Stimulated activated CD4-positive, alpha-beta T cell treated with anti-CD3 and anti-CD28 coated beads, Interleukin-4, amount 100 ng/mL, for 1 hour (primary cell): ENCODE data around the gene ZBTB40.

Source experiments
- DNase-seq: peaks from one replicate; pipeline ENCODE4 v3.0.0-alpha.2; 2020

ZBTB40 gene

DNA sequence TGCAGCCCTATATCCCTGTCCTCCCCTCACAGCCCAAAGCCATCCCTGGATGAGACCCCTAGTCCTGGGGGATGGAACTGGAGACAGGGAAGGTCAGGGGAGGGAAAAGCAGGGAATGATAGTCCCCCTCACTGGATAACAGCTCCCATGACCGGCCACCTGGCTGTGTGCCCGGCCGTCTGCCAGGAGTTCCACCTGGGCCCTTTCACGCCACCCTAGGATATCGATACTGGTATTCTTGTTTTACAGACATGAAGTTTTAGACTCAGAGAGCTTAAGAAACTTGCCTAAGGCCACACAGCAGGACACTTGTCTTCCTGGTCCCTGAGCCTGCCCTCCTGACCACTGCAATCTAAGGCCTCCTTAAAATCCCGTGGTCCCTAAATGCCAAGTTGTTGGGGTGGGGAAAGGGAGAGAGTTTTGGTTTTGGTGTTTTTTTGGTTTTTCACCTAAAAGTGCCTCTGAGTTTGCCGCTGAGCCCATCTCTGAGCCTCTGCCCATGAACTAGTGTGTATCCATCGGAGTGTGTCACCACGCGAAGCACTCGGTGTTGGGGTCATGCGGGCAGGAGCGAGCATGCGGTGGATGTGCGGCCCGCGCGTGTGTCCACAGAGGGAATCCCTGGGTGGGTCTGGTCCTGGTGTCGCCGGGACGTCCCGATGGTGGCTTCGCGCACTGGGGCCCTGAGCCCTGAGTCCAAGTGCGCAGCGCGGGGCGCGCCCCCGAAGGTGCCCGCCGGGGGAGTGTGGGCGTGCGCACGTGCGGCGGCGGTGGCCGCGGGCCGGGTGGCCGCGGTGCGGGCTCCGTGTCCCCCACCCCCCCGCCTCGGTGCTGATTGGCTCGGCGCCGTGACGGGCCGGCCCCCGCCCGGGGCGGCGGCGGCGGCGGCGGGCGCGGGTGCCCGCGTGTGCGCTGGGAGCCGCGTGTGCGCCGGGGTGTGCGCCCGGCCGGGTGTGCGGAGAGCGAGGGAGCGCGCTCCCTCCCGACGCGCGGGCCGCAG is 111.2 kb downstream of the ZBTB40 start, which contains the start of gene EPHA8:
EPHA8 (plus strand) TSS at position 906 of the 1,000 bp plus-strand sequence. CDS start 147 bp downstream, outside the sequence.
- DNase-seq = no peak

DNA sequence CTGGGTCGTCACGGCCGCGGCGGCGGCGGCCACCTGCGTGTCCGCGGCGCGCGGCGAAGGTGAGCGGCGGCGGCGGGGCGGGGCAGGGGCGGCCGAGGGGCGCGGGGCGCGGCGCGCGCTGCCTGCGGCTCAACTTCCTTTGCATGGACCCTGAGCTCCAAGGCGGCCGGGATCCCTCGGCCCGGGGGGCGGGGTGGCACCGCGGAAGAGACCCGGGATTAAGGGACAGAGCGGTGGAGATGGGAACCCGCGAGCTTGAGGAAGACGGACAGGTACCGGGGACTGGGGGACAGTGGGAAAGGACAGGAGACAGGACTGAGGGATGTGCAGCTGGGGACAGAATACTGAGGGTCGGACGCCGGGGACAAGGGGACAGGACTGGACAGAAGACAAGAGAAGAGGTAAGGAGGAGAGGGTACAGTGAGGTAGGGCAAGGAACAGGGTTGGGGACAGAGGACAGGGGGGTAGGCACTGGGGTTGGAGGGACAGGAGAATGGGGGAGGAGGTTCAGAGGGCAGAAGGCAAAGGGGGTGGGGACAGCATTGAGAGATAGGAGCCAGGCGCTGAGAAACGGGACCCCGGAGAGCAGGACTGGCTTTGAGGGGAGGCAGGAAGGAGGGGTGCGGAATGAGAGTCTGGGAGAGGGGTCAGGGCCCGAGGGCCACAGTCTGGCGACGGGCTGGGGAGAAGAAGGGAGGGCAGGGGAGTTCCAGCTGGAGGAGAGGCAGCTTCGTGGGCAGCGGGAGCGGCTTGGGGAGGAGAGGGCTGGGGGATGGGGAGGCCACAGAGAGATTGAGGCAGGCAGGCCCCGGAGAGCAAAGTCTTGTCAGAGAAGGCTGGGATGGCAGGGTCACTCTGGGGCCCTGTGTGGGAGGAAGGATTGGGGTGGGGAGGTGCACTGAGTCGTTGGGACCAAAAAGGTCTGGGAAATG is 112.3 kb downstream of the ZBTB40 start:
- DNase-seq = no peak

DNA sequence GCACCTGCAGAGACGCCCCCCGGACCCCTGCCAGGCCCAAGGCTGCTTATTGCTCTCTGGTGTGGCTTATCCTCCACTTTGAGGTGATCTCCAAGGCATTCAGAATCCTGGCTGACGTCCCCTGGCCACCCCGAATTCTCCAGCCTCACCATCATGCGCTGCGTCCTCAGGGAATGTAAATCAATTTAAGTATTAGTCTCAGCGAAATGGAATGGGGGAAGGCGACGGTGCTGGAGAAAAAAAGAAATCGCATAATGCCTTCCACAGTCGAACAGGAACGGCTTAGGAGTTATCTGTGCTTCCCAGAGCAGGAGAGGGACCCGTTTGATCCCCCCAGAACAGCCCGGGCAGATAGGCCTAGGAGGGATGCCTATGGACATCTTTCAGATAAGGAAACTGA is 114.5 kb downstream of the ZBTB40 start:
- DNase-seq = no peak

DNA sequence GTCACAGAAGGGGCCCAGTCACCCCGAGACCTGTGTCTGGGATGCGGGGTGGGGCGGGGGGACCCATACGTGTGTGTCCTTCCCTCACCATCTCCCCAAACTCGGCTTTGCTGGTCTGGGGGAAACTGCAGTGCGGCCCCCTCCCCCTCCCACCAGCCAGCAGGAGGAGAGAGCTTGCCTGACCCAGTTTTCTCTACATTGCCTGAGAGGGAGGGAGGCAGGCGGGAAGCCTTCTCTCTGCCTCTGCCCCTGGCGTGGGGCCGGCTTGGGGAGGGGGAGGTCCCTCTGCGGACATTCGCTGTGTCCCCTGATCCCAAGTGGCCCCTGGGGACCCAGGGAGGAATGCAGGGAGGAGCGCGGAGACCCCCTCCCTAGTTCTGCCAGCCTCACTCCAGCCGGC is 115.5 kb downstream of the ZBTB40 start:
- DNase-seq = no peak

DNA sequence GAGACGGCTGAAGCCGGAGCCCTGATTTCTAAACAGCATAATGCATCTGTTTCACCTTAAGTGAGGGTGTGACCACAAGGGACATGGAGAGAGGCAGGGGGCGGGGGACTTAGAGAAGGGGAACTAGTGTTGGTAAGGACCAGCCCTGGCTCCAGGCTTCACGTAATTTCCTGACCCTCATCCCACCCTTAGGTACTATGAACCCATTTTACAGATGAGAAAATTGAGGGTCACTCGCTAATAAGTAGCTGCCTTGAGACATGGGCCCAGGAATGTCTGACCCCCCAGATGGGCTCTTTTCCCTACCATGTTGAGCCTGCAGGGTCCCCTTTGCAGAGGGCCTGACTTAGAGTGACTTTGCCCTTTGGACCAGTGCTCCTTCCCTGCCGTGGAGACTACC is 116.3 kb downstream of the ZBTB40 start:
- DNase-seq = no peak

DNA sequence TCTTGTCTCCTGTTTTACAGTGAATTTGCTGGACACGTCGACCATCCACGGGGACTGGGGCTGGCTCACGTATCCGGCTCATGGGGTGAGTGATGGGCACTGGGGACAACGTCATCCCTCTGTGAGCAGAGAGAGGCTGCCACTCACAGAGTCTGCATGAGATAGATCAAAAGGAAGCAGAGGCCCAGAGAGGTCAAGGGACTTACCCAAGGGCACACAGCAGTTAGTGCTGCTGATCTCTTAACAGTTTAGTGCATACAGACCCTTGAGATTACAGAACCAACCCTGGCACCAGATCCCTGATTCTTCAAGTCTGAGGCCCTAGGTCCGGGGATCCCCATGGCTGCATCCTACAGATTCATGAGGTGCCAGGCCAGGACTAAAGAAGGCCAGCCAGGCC is 117.6 kb downstream of the ZBTB40 start:
- DNase-seq = no peak

DNA sequence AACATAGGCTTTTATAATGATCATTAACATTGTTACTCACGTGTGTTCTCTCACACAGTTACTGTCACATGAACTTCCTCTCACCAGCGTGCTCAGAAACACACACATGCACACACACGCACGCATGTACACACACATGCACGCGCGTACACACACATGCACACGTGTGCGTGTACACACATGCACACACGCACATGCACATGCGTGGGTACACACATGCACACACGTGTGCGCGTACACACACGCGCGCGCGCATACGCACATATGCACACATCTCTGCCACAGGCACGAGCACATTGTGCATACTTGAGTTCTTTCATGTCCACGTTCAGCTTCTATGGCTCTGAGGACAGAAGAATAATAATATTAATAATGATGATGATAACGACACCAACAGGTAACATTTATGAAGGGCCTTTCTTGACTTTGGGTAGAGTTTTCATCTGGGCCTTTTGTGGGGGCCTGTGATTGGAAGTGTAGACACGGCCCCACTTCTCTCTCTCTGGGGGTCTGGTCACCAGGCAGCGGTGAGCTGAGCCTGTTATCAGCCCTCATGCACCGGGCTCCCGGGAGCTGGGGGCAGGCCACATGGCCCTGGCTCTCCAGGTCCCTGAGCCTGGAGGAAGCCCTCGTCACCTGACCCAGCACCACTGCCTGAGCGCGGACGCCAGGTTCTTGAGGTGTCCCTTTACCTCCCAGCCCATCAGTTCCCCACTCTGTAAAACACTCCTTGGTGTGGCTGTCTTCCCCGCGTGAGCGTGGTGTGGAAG is 118.7 kb downstream of the ZBTB40 start:
- no peak for DNase-seq

DNA sequence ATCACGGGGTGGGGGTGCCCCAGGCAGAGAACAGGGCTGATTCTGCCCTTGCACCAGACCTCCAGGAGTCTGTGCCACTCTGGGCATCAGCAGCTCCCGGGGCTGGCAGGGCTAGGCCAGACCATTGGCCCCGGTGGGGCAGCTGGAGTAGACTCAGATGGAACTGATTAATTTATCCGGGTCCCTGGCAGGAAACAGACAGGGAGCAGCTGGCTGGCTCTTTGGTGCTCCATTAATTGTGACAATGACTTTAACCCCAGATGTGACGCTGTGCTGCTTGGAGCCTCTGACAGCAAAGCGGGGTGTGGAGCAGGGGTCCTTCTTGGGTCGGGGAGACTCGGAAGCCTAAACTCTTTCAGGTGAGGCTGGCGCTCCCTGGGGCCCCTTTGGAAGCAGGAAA is 121.2 kb downstream of the ZBTB40 start:
- no peak for DNase-seq

DNA sequence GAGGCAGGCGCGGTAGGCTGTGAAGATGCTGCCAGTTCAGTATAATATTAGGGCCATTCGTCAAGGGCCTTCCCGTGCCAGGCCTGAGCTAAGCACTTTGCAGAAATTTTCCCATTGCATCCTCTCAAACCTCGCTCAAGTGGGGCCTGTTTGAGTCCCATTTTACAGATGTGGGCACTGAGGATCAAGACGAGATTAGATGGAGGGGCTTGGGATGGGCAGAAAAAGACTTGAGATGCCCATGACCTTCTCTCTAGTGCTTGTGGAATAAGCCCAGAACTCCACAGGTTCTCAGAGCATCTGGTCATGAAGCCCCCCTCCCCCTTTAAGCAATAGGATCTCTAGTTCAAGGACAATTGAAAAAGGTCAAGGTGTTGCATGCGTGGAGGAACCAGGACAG is 121.6 kb downstream of the ZBTB40 start:
- DNase-seq = no peak

DNA sequence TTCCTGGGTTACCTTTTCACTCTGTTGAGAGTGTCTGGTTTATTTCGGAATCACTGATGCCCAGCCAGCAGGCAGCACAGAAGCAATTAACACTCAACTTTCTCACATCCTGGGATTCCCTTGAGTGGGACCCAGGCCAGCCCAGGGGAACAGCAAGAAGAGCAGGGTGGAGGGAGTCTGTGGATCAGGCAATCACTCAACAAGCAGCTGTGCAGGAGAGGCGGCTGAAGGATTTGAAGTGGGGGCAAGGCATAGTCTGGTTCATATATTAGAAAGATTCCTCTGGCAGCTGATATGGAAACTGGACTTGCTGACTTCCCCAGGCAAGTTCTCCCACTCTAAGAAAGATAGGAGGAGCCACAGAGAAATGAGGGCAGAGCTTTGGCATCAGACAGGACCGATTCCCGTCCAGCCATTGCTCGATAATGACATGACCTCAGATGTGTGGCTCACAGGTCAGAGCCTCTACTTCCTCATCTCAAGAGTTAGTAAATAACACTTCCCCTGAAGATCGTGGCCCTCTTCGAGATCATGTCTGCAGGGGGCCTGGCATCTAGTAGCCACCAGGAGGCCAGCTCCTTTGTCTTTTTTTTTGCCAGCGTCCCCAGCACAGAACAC is 124.0 kb downstream of the ZBTB40 start:
- DNase-seq = no peak

DNA sequence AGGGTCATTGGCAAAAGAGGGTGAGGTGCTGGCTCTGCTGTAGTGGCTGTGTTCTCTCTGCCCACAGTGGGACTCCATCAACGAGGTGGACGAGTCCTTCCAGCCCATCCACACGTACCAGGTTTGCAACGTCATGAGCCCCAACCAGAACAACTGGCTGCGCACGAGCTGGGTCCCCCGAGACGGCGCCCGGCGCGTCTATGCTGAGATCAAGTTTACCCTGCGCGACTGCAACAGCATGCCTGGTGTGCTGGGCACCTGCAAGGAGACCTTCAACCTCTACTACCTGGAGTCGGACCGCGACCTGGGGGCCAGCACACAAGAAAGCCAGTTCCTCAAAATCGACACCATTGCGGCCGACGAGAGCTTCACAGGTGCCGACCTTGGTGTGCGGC is 124.5 kb downstream of the ZBTB40 start:
- DNase-seq = no peak

DNA sequence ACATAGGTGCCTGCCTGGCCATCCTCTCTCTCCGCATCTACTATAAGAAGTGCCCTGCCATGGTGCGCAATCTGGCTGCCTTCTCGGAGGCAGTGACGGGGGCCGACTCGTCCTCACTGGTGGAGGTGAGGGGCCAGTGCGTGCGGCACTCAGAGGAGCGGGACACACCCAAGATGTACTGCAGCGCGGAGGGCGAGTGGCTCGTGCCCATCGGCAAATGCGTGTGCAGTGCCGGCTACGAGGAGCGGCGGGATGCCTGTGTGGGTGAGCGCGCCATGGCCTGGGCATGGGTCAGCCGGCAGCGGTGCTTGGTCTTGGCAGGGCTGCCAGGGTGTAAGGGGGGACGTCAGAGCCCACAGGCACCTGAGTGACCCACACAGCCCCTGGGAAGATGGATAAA is 125.0 kb downstream of the ZBTB40 start:
- no peak for DNase-seq

DNA sequence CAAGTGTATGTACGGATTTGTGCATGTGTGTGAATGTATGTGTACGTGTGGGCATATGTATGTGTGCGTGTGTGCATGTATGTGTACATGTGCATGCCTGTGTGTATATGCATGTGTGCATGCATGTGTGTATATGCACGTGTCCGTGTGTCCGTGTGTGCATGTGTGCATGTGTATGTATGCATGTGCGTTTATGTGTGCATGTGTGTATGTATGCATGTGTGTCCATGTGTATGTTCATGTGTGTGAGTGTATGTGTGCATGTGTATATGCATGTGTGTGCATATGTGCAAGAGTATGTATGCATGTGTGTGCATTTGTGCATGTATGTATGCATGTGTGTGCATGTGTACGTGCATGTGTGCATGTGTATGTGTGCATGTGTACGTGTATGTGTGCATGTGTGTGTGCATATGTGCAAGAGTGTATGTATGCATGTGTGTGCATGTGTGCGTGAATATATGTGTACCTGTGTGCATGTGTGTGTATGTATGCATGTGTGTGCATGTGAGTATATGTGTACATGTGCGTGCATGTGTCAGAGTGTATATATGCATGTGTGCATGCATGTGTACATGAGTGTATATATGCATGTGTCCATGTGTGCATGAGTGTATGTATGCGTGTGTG is 127.2 kb downstream of the ZBTB40 start:
- DNase-seq = no peak

DNA sequence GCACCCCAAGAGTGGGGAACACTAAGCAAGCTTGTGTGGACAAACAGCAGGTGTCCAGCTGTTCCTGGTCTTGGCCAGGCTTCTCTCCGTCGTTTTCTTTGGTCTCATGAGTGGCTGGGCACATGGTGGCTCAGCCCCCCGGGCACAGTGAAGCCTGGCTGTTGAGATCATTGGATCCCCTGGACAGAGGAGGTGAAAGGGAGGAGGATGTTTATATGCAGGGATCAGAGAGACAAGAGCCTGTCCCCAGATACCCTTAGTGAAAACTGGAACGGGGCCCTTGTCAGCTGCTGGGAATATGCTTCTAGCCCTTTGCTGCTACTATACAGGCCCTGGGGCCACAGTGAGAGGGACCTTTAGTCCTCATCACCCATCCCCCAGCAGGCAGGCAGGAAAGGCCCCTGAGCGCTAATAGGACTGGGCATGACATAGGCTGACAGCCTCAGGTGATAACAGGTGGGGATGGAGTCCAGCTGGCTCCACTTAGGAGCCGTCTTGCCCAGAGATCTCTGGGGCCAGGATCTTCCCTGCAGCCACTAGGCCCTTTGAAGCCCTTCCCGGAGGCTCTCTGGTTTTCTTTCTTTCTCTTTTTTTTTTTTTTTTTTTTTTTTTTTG is 128.0 kb downstream of the ZBTB40 start:
- no peak for DNase-seq
